GM21529 (cell line): ENCODE measurements around the gene AKR1C4.
"Not testable (repeated sequence)": the region's sequence is repeated elsewhere in the genome, so short reads cannot be mapped to it uniquely, and the experiment has no call there.

ENCODE experiments used
- ATAC-seq: cut with Tn5 transposase; IDR thresholded peaks from one replicate; pipeline ENCODE4 v1.9.1; 2021; ENCODE audit not compliant: unreplicated experiment

The AKR1C4 gene

GRCh38 chr10:5199398-5199797 lies 2.8 kb downstream of the AKR1C4 start:
- ATAC-seq, result no peak

GRCh38 chr10:5206799-5207198 lies 10.2 kb downstream of the AKR1C4 start:
- ATAC-seq, result no peak

- ATAC-seq, result not testable (repeated sequence)
Measured at GRCh38 chr10:5209776-5210175, 13.1 kb downstream of the AKR1C4 start.

GRCh38 chr10:5210261-5210660 lies 13.6 kb downstream of the AKR1C4 start:
- not testable (repeated sequence) for ATAC-seq

- ATAC-seq, result no peak
Measured at GRCh38 chr10:5211696-5212536, 15.3 kb downstream of the AKR1C4 start.

GRCh38 chr10:5216801-5217200 lies 20.2 kb downstream of the AKR1C4 start:
- ATAC-seq, result no peak

GRCh38 chr10:5219262-5219661 lies 22.6 kb downstream of the AKR1C4 start:
- ATAC-seq, result no peak

- ATAC-seq, result not testable (repeated sequence)
Measured at GRCh38 chr10:5222942-5223341, 26.3 kb downstream of the AKR1C4 start.

- ATAC-seq, result no peak
Measured at GRCh38 chr10:5229019-5229418, 32.4 kb downstream of the AKR1C4 start.

- ATAC-seq, result no peak
Measured at GRCh38 chr10:5233324-5233723, 36.7 kb downstream of the AKR1C4 start.

GRCh38 chr10:5234106-5234860 lies 37.6 kb downstream of the AKR1C4 start:
- ATAC-seq, result no peak

- not testable (repeated sequence) for ATAC-seq
Measured at GRCh38 chr10:5237541-5237940, 40.9 kb downstream of the AKR1C4 start.

GRCh38 chr10:5242585-5242984 lies 45.9 kb downstream of the AKR1C4 start:
- ATAC-seq, result no peak

GRCh38 chr10:5243521-5243987 lies 46.9 kb downstream of the AKR1C4 start:
- ATAC-seq, result no peak

GRCh38 chr10:5252177-5253037 lies 55.8 kb downstream of the AKR1C4 start:
- ATAC-seq, result no peak

GRCh38 chr10:5254488-5254887 lies 57.9 kb downstream of the AKR1C4 start:
- no peak for ATAC-seq

GRCh38 chr10:5257768-5258167 lies 61.1 kb downstream of the AKR1C4 start:
- ATAC-seq, result not testable (repeated sequence)

GRCh38 chr10:5259132-5259951 lies 62.7 kb downstream of the AKR1C4 start:
- no peak for ATAC-seq

- ATAC-seq, result no peak
Measured at GRCh38 chr10:5259952-5260578, 63.4 kb downstream of the AKR1C4 start.

- no peak for ATAC-seq
Measured at GRCh38 chr10:5260828-5261227, 64.2 kb downstream of the AKR1C4 start.
